ENCODE results near the gene PRDX2. TPM values are rescaled to one million over a fixed set of nuclear protein-coding genes. Genes with fewer than 3 reads are reported as not detected.
"Not testable (repeated sequence)": the region's sequence is repeated elsewhere in the genome, so short reads cannot be mapped to it uniquely, and the experiment has no call there.

Gene PRDX2
- total RNA-seq, 1 donor from 2014 or later, result 319 TPM

DNA sequence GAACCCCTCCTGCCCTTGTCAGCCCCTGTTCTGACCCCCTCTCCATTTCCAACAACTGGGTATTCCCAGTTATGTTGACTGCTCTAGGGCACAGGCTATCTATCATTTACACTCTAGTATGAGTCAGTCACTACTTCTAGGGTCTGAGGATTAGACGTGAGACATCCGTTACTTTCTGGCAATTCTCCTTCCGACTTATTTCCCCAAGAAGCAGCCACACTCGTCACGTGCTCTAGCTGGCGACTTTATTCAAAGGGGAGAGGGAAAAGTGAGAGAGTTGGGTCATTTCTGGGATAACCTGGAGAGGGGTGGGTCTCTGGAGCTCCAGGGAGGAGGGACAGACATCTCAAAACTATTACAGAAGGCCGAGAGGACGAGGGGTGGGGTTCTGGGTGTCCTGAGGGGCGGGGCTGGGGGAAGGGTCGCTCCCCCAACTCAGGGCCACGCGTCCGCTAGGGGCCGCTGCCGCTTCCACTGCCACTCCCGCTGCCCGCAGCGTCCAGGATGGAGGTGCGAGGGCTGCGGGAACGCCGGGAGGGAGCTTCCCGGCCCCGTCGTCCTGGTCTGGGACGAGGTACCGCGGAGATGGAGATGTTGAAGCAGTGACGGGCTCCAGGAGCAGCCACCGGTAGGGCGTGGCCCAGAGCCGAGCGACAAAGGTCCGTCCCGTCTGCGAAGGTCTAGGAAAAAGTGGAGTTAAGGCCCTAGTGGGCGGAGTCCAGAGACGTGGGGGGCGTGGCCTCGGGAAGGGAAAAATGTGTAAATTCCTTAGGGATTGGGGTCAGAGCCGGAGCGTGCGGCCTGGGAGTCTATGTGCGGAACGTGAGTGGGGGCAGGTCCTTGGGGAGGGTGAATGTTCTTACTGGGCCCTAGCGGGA is 23.9 kb upstream of the PRDX2 start:
- no peak for DNase-seq (ENCODE audit: low spot score)

- no peak for DNase-seq (ENCODE audit: low spot score)
These were observed 20.2 kb upstream of the PRDX2 start for GRCh38 chr19:12821761-12822160.

GRCh38 chr19:12817810-12818209 is 16.2 kb upstream of the PRDX2 start:
- not testable (repeated sequence) for DNase-seq (ENCODE audit: low spot score)

DNA sequence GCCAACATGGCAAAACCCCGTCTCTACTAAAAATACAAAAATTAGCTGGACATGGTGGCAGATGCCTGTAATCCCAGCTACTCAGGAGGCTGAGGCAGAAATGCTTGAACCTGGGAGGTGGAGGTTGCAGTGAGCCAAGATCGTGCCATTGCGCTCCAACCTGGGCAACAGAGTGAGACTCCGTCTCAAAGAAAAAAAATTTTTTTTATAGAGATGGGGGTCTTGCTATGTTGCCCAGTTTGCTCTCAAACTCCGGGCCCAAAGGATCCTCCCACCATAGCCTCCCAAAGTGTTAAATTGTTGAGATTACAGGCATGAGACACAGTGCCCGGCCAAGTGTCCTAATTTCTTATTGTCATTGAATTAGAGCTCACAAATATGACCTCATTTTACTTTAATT is 15.6 kb upstream of the PRDX2 start:
- DNase-seq (ENCODE audit: low spot score), result not testable (repeated sequence)

DNA sequence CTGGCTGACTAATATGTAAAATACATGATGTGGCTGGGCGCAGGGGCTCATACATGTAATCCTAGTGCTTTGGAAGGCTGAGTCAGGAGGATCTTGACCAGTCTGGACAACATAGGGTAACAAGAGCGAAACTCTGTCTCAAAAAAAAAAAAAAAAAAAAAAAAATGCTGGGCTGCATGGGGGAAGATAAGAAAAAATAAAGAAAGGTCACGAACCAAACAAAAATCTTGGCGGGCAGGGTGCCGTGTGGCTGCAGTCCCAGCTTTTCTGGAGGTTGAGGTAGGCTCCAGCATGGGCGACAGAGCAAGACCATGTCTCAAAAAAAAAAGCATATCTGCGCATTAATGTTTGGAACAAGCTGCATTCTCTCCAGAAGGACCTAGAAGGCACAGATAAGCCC is 13.5 kb upstream of the PRDX2 start:
- no peak for DNase-seq (ENCODE audit: low spot score)

DNA sequence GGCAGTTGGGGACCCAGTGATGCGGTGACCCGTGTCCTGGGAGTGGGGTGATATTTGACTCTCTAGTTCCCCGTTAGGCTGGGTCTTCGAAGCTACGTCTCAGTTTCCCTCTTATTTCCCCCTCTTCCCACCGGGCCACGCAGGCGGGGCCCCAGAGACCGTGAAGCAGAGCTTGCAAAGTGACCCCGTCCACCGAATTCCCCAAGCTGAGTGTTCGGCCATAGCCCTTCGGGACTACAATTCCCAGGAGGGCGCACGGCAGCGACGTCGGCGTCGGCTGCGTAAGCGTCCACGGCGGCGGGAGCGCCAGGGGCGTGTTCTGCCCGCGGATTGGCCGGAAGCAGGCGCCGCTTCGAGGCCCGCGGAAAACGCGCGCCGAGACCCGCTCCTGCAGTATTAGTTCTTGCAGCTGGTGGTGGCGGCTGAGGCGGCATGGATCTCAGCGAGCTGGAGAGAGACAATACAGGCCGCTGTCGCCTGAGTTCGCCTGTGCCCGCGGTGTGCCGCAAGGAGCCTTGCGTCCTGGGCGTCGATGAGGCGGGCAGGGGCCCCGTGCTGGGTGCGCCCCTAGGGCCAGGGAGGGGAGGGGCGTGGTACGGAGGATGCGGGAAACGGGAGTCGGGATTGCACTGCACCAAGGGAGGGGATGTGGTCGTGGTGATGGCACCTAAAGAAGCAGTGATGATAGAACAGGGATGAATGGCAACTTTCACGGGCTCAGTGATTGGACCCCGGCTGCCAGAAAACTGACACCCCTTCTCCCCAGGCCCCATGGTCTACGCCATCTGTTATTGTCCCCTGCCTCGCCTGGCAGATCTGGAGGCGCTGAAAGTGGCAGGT is 4.9 kb upstream of the PRDX2 start, which contains the start of gene RNASEH2A:
TSS of gene RNASEH2A (plus strand) at position 343 of the 840 bp plus-strand sequence. CDS start at position 433, 90 bp downstream.
- DNase-seq (ENCODE audit: low spot score), result peak; percentile 91

DNA sequence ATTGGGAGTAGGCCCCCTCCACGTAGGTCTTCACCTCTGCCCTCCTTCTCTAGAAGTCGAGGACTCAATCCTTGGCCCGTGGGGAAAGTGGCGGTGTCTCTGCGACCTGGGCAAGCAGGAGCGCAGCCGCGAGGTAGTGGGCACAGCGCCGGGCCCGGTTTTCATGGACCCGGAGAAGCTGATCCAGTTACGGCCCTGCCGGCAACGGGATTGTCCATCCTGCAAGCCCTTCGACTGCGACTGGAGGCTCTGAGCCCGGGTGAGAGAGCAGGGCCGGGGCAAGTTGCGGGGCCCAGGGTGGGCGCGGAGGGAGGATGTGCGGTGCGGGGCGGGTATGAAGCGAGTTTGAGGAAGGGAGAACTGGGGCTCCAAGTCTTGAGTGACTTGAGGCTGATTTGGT is 2.5 kb upstream of the PRDX2 start:
- DNase-seq (ENCODE audit: low spot score), result no peak

GRCh38 chr19:12802267-12803106 is 887 bp upstream of the PRDX2 start:
- DNase-seq (ENCODE audit: low spot score), result no peak

- no peak for DNase-seq (ENCODE audit: low spot score)
These were observed 606 bp downstream of the PRDX2 start for GRCh38 chr19:12800923-12801465.

GRCh38 chr19:12800466-12800770 is 1.2 kb downstream of the PRDX2 start:
- no peak for DNase-seq (ENCODE audit: low spot score)

GRCh38 chr19:12799742-12800465 is 1.7 kb downstream of the PRDX2 start:
- DNase-seq (ENCODE audit: low spot score), result no peak

DNA sequence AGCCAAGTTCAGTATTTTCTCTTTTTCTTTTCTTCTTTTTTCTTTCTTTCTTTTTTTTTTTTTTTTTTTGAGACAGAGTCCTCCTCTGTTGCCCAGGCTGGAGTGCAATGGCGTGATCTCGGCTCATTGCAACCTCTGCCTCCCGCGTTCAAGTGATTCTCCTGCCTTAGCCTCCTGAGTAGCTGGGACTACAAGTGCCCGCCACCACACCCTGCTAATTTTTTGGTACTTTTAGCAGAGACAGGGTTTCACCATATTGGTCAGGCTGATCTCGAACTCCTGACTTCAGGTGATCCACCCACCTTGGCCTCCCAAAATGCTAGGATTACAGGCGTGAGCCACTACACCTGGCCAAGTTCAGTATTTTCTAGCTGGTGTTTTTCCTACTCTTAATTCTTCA is 4.0 kb downstream of the PRDX2 start:
- not testable (repeated sequence) for DNase-seq (ENCODE audit: low spot score)

DNA sequence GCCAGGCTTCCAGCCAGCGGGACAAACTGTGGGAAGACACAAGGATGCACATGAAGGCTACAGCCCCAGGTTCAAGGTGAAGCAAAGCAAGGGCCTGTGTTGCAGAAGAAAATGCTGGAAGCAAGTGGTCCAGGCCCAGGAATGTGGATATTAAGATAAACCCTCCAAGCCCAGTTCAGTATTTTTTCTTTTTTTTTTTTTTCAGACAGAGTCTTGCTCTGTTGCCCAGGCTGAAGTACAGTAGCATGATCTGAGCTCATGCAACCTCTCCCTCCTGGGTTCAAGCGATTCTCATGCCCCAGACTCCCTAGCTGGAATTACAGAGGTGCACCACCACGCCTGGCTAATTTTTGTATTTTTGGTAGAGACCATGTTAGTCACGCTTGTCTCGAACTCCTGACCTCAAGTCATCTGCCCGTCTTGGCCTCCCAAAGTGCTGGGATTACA is 4.4 kb downstream of the PRDX2 start:
- no peak for DNase-seq (ENCODE audit: low spot score)

DNA sequence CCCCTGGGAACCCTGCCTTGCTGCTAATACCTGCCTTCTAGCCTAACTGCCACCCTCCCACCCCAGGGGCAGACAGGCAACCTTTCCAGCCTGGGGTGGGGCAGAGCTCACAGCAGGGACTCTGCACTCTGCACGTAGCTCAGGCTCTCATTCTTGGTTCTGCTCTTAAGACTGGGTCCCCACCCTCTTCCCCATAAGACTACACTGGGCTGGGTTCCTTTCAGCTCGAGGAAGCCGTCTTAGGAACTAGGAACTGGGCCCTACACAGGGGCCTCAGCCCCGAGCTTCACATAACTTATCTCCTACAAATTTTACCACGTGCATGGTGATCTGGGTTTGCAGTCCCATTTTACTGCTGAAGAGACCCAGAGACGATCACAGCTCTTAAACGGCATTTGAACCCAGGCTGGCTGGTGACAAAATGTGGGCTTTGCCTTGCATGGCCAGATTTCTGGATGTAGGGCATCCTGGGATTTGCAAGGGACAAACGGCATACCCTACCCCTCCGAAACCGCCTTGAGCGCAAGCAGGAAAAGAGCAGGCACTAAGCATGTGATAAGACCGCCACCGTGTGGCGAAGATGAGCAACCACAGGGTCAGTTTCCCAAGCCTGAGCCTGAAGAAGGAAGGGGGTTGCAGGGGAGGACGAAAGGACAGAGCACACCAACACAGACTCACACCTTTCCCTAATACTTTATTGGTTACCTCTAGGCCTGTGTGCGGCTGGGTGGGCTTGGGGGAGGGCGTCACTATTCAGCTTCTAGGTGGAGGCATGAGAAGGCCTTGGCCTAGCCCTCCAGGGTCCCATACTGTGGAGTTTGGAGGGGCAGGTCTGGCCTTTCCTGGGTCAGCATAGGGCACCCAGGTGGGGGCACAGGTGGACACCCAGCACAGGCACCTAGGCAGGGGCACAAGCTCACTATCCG is 5.2 kb downstream of the PRDX2 start:
- DNase-seq (ENCODE audit: low spot score), result peak; percentile 74

DNA sequence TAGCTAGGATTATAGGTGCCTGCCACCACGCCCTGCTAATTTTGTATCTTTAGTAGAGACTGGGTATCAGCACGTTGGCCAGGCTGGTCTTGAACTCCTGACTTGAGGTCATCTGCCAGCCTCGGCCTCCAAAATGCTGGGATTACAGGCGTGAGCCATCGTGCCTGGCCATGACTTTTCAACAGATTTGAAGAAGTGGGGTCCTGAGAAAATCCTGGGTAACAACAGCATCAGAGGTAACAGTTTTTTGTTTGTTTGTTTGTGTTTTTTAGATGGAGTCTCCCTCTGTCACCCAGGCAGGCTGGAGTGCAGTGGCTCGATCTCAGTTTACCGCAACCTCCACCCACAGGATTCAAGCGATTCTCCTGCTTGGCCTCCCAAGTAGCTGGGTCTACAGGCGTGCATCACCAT is 6.6 kb downstream of the PRDX2 start:
- no peak for DNase-seq (ENCODE audit: low spot score)

- DNase-seq (ENCODE audit: low spot score), result no peak
These were observed 7.2 kb downstream of the PRDX2 start for GRCh38 chr19:12794196-12794941.

DNA sequence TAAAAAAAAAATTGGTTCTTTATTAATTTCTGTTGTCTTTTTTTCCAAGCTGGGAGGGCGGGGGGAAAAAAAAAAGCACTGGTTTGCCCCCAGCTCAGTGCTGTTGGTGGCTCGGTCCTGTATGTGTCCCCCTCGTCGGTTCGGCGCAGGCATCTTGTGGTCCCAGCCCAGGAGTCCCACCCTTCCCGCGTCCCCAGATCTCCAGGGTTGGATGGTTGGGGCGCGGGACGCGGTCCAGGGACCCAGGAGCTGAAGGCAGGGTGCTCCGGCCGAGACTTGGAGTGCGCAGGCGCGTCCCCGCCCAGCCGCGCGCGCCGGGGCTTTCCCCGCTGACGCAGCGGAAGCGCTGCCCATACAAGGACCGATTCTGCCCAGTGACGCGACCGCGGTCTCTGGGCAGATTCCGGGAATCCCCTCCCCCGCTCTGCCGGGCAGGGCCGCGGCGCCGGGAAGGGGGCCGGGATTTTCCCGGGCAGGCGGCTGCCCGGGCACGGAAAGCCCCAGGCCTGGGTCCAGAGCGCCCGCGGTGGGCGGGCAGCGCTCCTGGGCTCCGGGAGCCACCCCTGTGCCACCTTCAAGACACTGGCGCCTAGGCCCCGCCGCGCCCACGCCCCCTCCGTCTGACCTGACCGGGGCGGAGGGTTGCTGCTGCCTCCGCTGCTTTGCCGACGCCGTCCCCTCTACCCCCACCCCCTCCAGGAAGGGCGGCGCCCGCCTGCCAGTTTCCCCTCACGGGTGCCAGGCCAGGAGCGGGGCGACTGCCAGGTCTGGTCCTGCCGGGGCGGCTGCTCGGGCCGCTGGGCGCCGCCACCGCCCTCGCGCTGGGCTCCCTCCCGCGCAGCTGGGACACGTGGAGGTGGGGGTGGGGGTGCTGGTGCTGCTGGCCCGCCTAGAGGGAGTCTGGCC is 8.1 kb downstream of the PRDX2 start:
- DNase-seq (ENCODE audit: low spot score), result peak; percentile 96

GRCh38 chr19:12792853-12793289 is 8.7 kb downstream of the PRDX2 start:
- DNase-seq (ENCODE audit: low spot score), result no peak
